Lower leg skin (tissue), 3 donors: ENCODE data around the gene PPIP5K2.

ENCODE experiments used
- CTCF ChIP-seq, 3 donors: fragments of 450-650 bp; IDR thresholded peaks; one replicate each; pipeline ENCODE4 v1.5.1; 2016; ENCODE audit warnings: antibody characterized with exemption in 3 of 3, mild to moderate bottlenecking in 3 of 3, moderate library complexity in 2 of 3
- POLR2A ChIP-seq, 2 donors: fragments of 450-650 bp; IDR thresholded peaks; one replicate each; pipeline ENCODE4 v1.6.1; 2016 to 2017; ENCODE audit warnings: antibody characterized with exemption in 2 of 2, mild to moderate bottlenecking in 1 of 2, moderate library complexity in 1 of 2

- TF ChIP-seq CTCF (IDR thresholded peaks at IDR 0.05) = no peak
- TF ChIP-seq POLR2A (IDR thresholded peaks at IDR 0.05) = no peak
Measured at GRCh38 chr5:103093727-103094126, 26.4 kb upstream of the PPIP5K2 start.
